ENCODE results near the gene NKX1-1.

GRCh38 chr4:1453731-1454130, 47.5 kb upstream of the NKX1-1 start:
- TF ChIP-seq CTCF (conservative IDR thresholded peaks at IDR 0.05) (no peak), EZH2 (IDR thresholded peaks at IDR 0.05; ENCODE audit: low read depth) (no peak)
